Thoracic aorta (tissue), 2 donors: ENCODE data around the gene SERPINB7. TPM values are rescaled to one million over a fixed set of nuclear protein-coding genes. Genes with fewer than 3 reads are reported as not detected.

Source experiments
- ATAC-seq: fragments of 150-250 bp; one replicate; pipeline ENCODE4 v1.8.0; 2017; ENCODE audit warnings: low read depth; ENCODE audit not compliant: insufficient number of reproducible peaks, low FRiP score
- DNase-seq: peaks from one replicate; pipeline ENCODE4 v3.0.0-alpha.2; 2020; ENCODE audit warnings: low spot score
- H3K27ac ChIP-seq, 2 donors: fragments of 200-600 bp; sonication (generic); 1 replicate in 1 of 2; 2 replicates in 1 of 2; pipeline ENCODE4 v1.5.1; 2016; ENCODE audit warnings: mild to moderate bottlenecking in 2 of 2, moderate library complexity in 2 of 2
- H3K27me3 ChIP-seq: fragments of 200-600 bp; sonication (generic); replicated peaks from 2 replicates; pipeline ENCODE4 v1.6.0; 2016; ENCODE audit warnings: mild to moderate bottlenecking; ENCODE audit not compliant: insufficient read depth
- H3K36me3 ChIP-seq: fragments of 200-600 bp; sonication (generic); one replicate; pipeline ENCODE4 v1.5.1; 2016
- H3K4me1 ChIP-seq, 2 donors: fragments of 200-600 bp; sonication (generic); 1 replicate in 1 of 2; 2 replicates in 1 of 2; pipeline versions ENCODE4 v1.5.1 to v1.6.0; 2016; ENCODE audit warnings: low read depth in 2 of 2, mild to moderate bottlenecking in 1 of 2; ENCODE audit not compliant: control insufficient read depth in 1 of 2
- H3K4me3 ChIP-seq: fragments of 200-600 bp; sonication (generic); 2 replicates; pipeline ENCODE4 v1.5.1; 2016; ENCODE audit warnings: mild to moderate bottlenecking
- H3K9me3 ChIP-seq: fragments of 200-600 bp; sonication (generic); 2 replicates; pipeline ENCODE4 v1.5.1; 2016
- total RNA-seq, 2 donors: library from RNA; depleted of rRNA; stranded (reverse); fragments of >200 nt; gene quantifications; one replicate each; pipeline versions ENCODE4 v1.1.0 to v1.2.3, GENCODE V29; 2016
- TF ChIP-seq, protein P1 (sequence below): fragments of 200-600 bp; sonication (generic); IDR thresholded peaks from one replicate; pipeline ENCODE4 v1.5.1; 2019; ENCODE audit warnings: antibody characterized with exemption

Gene SERPINB7
- total RNA-seq, 2 donors from 2014 or later = 0.14 TPM; not detected in 1

DNA sequence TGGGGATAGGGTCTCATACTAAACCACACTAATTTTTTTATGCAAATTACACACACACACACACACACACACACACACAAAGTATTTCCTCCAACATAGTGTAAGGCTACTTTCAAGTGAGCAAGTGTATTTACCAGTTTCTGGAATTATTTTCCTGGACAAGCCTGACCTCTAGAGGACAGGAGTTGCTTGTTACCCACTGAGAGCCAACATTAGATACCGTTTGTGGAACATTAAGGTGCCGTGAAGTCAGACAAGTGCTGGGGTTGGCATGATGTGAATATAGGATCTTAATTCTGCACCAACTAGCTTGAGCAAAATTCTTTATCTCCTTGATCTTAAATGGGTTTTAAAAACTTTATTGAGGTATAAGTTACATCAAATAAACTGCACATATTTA lies 72.9 kb downstream of the SERPINB7 start:
- Histone ChIP-seq H3K9me3 (no peaks in the 10 kb centered on the region), H3K36me3 (no peaks in the 10 kb centered on the region), H3K27me3 (no peaks in the 10 kb centered on the region), H3K27ac (no peak overlapping the region), H3K4me3 (no peak overlapping the region), H3K4me1 (no peaks in the 10 kb centered on the region)
- TF ChIP-seq, protein P1, sequence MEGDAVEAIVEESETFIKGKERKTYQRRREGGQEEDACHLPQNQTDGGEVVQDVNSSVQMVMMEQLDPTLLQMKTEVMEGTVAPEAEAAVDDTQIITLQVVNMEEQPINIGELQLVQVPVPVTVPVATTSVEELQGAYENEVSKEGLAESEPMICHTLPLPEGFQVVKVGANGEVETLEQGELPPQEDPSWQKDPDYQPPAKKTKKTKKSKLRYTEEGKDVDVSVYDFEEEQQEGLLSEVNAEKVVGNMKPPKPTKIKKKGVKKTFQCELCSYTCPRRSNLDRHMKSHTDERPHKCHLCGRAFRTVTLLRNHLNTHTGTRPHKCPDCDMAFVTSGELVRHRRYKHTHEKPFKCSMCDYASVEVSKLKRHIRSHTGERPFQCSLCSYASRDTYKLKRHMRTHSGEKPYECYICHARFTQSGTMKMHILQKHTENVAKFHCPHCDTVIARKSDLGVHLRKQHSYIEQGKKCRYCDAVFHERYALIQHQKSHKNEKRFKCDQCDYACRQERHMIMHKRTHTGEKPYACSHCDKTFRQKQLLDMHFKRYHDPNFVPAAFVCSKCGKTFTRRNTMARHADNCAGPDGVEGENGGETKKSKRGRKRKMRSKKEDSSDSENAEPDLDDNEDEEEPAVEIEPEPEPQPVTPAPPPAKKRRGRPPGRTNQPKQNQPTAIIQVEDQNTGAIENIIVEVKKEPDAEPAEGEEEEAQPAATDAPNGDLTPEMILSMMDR = no peak
- no peak for ATAC-seq
- no peak for DNase-seq

DNA sequence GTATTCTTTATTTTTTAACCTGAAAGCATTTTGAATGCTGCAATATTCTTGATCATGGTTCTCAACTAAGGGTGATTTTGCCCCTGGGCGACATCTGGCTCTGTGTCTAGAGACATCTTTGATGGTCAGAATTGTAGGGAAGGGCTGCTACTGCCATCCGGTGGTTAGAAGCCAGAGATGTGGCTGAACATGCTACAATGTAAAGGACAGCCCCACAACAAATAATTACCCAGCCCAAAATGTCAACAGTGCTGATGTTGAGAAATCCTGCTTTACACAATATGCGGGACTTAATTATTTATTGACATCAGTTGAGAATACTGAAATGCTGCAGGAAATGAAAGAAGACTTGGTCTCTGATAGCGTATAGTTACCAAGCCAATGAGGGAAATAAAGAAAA lies 74.8 kb downstream of the SERPINB7 start:
- Histone ChIP-seq H3K27ac (no peak overlapping the region), H3K4me3 (no peak overlapping the region), H3K36me3 (no peaks in the 10 kb centered on the region), H3K27me3 (no peaks in the 10 kb centered on the region), H3K4me1 (no peaks in the 10 kb centered on the region), H3K9me3 (no peaks in the 10 kb centered on the region)
- DNase-seq = no peak
- no peak for ATAC-seq
- TF ChIP-seq, protein P1 = no peak

- DNase-seq (no peak), ATAC-seq (no peak)
- H3K4me3 ChIP-seq = no peak overlapping the region
- no peaks in the 10 kb centered on the region for H3K4me1 ChIP-seq
- no peaks in the 10 kb centered on the region for H3K27me3 ChIP-seq
- TF ChIP-seq, protein P1 = no peak
- H3K36me3 ChIP-seq = no peaks in the 10 kb centered on the region
- no peak overlapping the region for H3K27ac ChIP-seq
- H3K9me3 ChIP-seq = no peaks in the 10 kb centered on the region
These were observed 75.4 kb downstream of the SERPINB7 start for GRCh38 chr18:63850636-63851035.

Other genes with a start within 250 kb of the SERPINB7 start
- not detected for gene SERPINB12, start 233.0 kb upstream of the SERPINB7 start, total RNA-seq
- gene SERPINB13, start 188.1 kb upstream of the SERPINB7 start, total RNA-seq = not detected
- gene SERPINB4, start 131.2 kb upstream of the SERPINB7 start, total RNA-seq = not detected
- not detected for gene SERPINB3, start 113.5 kb upstream of the SERPINB7 start, total RNA-seq
- not detected for gene SERPINB11, start 72.5 kb upstream of the SERPINB7 start, total RNA-seq
- gene SERPINB2, start 112.3 kb downstream of the SERPINB7 start, total RNA-seq = 1 to 10 TPM in 1 of 2 donors, not detected in 1; 9.3 TPM
- not detected for gene SERPINB10, start 132.5 kb downstream of the SERPINB7 start, total RNA-seq
- not detected for gene HMSD, start 173.9 kb downstream of the SERPINB7 start, total RNA-seq
- 10 to 100 TPM; 10.3 to 28.4 TPM for gene SERPINB8, start 194.7 kb downstream of the SERPINB7 start, total RNA-seq